ENCODE data around the gene CFAP58.

GRCh38 chr10:104446151-104446550 is 92.5 kb downstream of the CFAP58 start:
- no peak for TF ChIP-seq POLR2AphosphoS5 (IDR thresholded peaks at IDR 0.05; ENCODE audit: low read depth, low read length)
- no peak for TF ChIP-seq SIN3A (IDR thresholded peaks at IDR 0.05; ENCODE audit: borderline replicate concordance, insufficient read depth, low read length)
- no peak for TF ChIP-seq FOXP2 (optimal IDR thresholded peaks at IDR 0.05; ENCODE audit: borderline replicate concordance, extremely low read depth, extremely low read length, insufficient read depth)
